GM18498 (cell line): ENCODE data around the gene DEPDC4.

Experiments
- ATAC-seq: cut with Tn5 transposase; IDR thresholded peaks from one replicate; pipeline ENCODE4 v1.9.1; 2021; ENCODE audit warnings: mild to moderate bottlenecking, moderate library complexity; ENCODE audit not compliant: unreplicated experiment

Gene DEPDC4

GRCh38 chr12:100215209-100215608 lies 51.7 kb downstream of the DEPDC4 start:
- no peak for ATAC-seq

DNA sequence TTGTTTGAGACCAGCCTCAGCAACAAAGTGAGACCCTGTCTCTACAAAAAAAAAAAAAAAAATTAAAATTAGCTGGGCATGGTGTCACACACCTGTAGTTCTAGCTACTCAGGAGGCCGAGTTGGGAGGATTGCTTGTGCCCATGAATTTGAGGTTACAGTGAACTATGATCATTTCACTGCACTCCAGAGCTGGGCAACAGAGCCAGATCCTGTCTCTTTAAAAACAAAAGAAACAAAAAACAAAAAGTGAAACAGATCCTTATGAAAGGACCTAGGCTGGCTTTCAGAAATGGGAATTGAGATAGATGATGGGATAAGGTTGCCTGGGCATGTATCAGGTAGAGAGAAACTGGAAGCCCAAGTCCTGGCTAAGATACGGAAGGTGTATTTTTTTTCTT lies 52.4 kb downstream of the DEPDC4 start:
- no peak for ATAC-seq

- ATAC-seq = no peak
Measured at GRCh38 chr12:100213016-100213891, 53.6 kb downstream of the DEPDC4 start.

- no peak for ATAC-seq
Measured at GRCh38 chr12:100211698-100212097, 55.2 kb downstream of the DEPDC4 start.

DNA sequence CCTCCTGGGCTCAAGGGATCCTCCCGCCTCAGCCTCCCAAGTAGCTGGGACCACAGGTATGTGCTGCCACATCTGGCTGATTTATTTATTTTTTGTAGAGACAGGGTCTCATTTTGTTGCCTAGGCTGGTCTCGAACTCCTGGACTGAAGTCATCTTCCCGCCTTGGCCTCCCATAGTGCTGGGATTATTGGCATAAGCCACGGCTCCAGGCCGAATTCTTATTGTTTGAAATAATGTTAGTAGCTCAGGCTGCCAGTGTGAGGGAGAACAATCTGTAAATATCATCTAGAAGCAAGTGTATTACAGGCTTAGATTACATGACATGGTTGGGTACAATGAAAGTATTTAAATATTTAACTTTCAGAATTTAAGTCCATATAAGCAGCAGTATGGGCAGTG lies 58.0 kb downstream of the DEPDC4 start:
- ATAC-seq = no peak

DNA sequence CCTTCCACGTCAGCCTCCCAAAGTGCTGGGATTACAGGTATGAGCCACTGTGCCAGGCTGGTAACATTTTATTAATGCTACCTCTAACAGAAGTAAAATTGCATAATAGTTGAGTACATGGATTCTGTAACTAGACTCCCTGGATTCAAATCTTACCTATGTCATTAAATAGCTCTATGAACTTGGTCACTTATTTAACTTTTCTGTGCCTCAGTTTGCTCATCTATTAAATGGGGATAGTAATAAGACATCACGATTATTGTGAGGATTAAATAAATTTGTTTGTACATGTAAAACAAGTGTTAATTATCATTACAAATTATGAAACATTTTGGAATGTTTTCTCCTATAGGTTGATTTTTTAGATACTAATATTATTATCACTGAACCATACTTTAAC lies 59.6 kb downstream of the DEPDC4 start:
- ATAC-seq = no peak

GRCh38 chr12:100201604-100202423 lies 65.1 kb downstream of the DEPDC4 start:
- ATAC-seq = no peak

DNA sequence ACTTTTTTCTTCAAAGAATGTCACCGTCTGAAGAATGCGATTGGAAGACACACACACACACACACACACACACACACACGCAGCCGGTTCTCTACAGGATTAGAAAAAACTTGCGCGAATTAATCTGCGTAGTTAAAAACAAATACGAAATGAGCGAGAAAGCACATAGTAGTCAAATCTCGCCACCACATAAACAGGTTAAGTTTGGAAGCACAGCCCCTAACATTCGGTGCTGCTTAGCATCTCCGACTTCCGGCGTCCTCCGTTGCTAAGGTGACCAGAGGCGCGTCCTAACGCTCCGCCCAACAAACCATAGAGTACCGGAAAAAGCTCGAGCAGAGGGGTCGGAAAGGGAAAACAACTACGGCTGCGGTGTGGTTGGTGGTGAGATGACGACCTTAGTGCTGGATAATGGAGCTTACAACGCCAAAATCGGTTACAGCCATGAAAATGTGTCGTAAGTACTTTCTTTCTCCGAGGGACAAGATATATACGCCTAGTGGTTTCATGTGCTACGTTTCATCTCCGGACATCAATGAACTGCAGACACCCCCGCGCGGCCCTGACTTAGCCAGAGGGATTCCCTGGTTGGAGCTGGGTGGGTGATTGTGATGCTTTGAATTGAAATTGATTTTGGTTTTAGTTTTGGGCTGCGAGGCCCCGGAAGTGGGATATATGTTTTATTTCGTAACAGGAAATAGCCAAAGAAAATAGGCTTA lies 66.3 kb downstream of the DEPDC4 start, which contains the start of gene ACTR6:
Gene ACTR6 (plus strand): TSS at position 353 of the 719 bp plus-strand sequence. CDS start 37 bp downstream, at position 390.
- peak; percentile 92 for ATAC-seq

- peak; percentile 74 for ATAC-seq
Measured at GRCh38 chr12:100199347-100200149, 67.3 kb downstream of the DEPDC4 start.

GRCh38 chr12:100199023-100199346 lies 67.9 kb downstream of the DEPDC4 start:
- no peak for ATAC-seq

GRCh38 chr12:100197486-100197885 lies 69.4 kb downstream of the DEPDC4 start:
- ATAC-seq = no peak

DNA sequence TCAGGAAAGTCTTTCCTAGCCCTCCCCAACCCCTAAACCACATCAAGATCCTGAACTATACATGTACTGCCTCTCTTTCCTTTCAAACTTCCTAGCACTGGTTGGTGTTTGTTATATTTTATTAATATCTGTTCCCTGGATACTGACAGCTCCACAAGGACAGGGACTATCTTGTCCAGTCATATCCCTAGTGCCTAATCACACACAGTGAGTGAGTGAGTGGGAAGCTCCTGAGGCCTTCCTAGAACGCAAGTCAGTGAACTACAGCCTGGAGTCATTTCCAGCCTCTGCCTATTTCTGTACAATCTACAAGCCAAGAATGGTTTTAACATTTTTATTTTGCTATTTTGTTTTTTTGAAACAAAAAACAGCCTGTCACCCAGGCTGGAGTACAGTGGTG lies 73.8 kb downstream of the DEPDC4 start:
- ATAC-seq = no peak
